Endothelial cell of umbilical vein (primary cell): Measurements from ENCODE around the gene YBX1. TPM values are rescaled to one million over a fixed set of nuclear protein-coding genes. Genes with fewer than 3 reads are reported as not detected.

Experiments used
- BruUV-seq: library from RNA; stranded (reverse); fragments of 400-500 nt; replicated peaks from 2 replicates; lab custom pipeline; 2021; lab: Mats Ljungman, UMichigan
- CTCF ChIA-PET: fragments of 300-600, 350-600 bp; sonication (Branson Sonifier 250); formaldehyde crosslinking; loops from one replicate; lab custom pipeline; 2021; ENCODE audit warnings: antibody characterized with exemption, inconsistent platforms; lab: Charles Lee
- POLR2A ChIA-PET: fragments of 300-600, 350-600 bp; sonication (Branson Sonifier 250); formaldehyde crosslinking; loops from one replicate; lab custom pipeline; 2021; ENCODE audit warnings: antibody characterized with exemption, inconsistent platforms; lab: Charles Lee
- DNase-seq: peaks from one replicate; pipeline ENCODE4 v3.0.0-alpha.2; 2011; ENCODE audit warnings: low read depth, low spot score
- FAIRE-seq: peaks from 2 replicates; lab custom pipeline; 2011; peaks lifted over from hg19 to GRCh38; lab: Jason Lieb, UNC
- H2AFZ ChIP-seq: 2 replicates; pipeline ENCODE4 v1.6.0; 2012; ENCODE audit warnings: low read depth, low read length, control low read depth, inconsistent platforms
- H3K27ac ChIP-seq: 2 replicates; pipeline ENCODE4 v1.5.1; 2011; ENCODE audit warnings: low read depth, mild to moderate bottlenecking, control low read depth, low read length, moderate library complexity; ENCODE audit not compliant: insufficient read depth
- H3K27me3 ChIP-seq, 2 experiments: 2 replicates each; pipeline versions ENCODE4 v1.6.0 to v1.6.1; 2011; ENCODE audit warnings: low read length in 2 of 2, mixed read lengths in 1 of 2; ENCODE audit not compliant: control insufficient read depth in 2 of 2, insufficient read depth in 2 of 2
- H3K36me3 ChIP-seq, 2 experiments: 2 replicates in 1 of 2; 3 replicates in 1 of 2; pipeline ENCODE4 v1.5.1; 2011; ENCODE audit warnings: low read length in 2 of 2, mild to moderate bottlenecking in 1 of 2, moderate library complexity in 1 of 2; ENCODE audit not compliant: control insufficient read depth in 2 of 2, insufficient read depth in 2 of 2; ENCODE audit errors: extremely low read depth in 1 of 2
- H3K4me1 ChIP-seq: 3 replicates; pipeline ENCODE4 v1.5.1; 2011; ENCODE audit warnings: mild to moderate bottlenecking, low read length; ENCODE audit not compliant: control insufficient read depth, insufficient read depth; ENCODE audit errors: extremely low read depth
- H3K4me2 ChIP-seq: 2 replicates; pipeline ENCODE4 v1.6.1; 2011; ENCODE audit warnings: low read length, control low read depth, mixed read lengths; ENCODE audit not compliant: insufficient read depth
- H3K4me3 ChIP-seq, 3 experiments: fragments of 200-600 bp in 1 of 3; sonication (generic), shearing (Covaris generic) in 1 of 3; replicated peaks in 1 of 3; 2 replicates each; pipeline ENCODE4 v1.5.1; 2011 to 2016; ENCODE audit warnings: control low read depth in 3 of 3, low read length in 3 of 3, mild to moderate bottlenecking in 2 of 3, inconsistent platforms in 1 of 3, low read depth in 1 of 3, moderate library complexity in 1 of 3; ENCODE audit not compliant: insufficient read depth in 1 of 3
- H3K79me2 ChIP-seq: 2 replicates; pipeline ENCODE4 v1.6.0; 2012; ENCODE audit warnings: low read length, inconsistent platforms; ENCODE audit not compliant: control insufficient read depth, insufficient read depth
- H3K9ac ChIP-seq: replicated peaks from 2 replicates; pipeline ENCODE3; 2011; ENCODE audit warnings: low read length, control low read depth; ENCODE audit not compliant: insufficient read depth; ENCODE audit errors: extremely low read depth
- H3K9me1 ChIP-seq: replicated peaks from 3 replicates; pipeline ENCODE4 v1.6.0; 2011; ENCODE audit warnings: mild to moderate bottlenecking, low read length; ENCODE audit not compliant: control insufficient read depth, insufficient read depth; ENCODE audit errors: extremely low read depth
- H3K9me3 ChIP-seq: replicated peaks from 2 replicates; pipeline ENCODE4 v1.5.1; 2012; ENCODE audit warnings: low read length, inconsistent platforms; ENCODE audit not compliant: control insufficient read depth, insufficient read depth
- H4K20me1 ChIP-seq: replicated peaks from 2 replicates; pipeline ENCODE3; 2011; ENCODE audit warnings: mild to moderate bottlenecking, low read length; ENCODE audit not compliant: control insufficient read depth, insufficient read depth; ENCODE audit errors: extremely low read depth
- CTCF ChIP-seq, 2 donors: IDR thresholded peaks; 1 replicate in 1 of 2; 2 replicates in 1 of 2; pipeline ENCODE4 v1.5.1; 2011; ENCODE audit warnings: low read length in 2 of 2, mild to moderate bottlenecking in 2 of 2, moderate library complexity in 2 of 2, control low read depth in 1 of 2, inconsistent platforms in 1 of 2, low read depth in 1 of 2; ENCODE audit not compliant: insufficient read depth in 1 of 2; ENCODE audit errors: extremely low read depth in 1 of 2
- EZH2 ChIP-seq: IDR thresholded peaks from 2 replicates; pipeline ENCODE4 v1.6.1; 2012; ENCODE audit warnings: borderline replicate concordance, low read depth, mild to moderate bottlenecking, moderate library complexity, low read length, inconsistent platforms; ENCODE audit not compliant: severe bottlenecking
- FOS ChIP-seq: IDR thresholded peaks from 2 replicates; pipeline ENCODE4 v1.6.1; 2011; ENCODE audit warnings: mild to moderate bottlenecking, low read length, moderate library complexity, borderline replicate concordance; ENCODE audit not compliant: insufficient read depth
- GATA2 ChIP-seq: IDR thresholded peaks from 2 replicates; pipeline ENCODE4 v1.7.0; 2011; ENCODE audit warnings: low read depth, mild to moderate bottlenecking, moderate library complexity, mixed read lengths, low read length; ENCODE audit not compliant: insufficient read length, insufficient read depth
- JUN ChIP-seq: IDR thresholded peaks from 2 replicates; pipeline ENCODE4 v1.6.1; 2011; ENCODE audit warnings: borderline replicate concordance, low read depth; ENCODE audit not compliant: insufficient read length, insufficient read depth
- MAX ChIP-seq: IDR thresholded peaks from 2 replicates; pipeline ENCODE4 v1.6.1; 2011; ENCODE audit not compliant: insufficient read depth, insufficient read length
- MYC ChIP-seq: IDR thresholded peaks from one replicate; pipeline ENCODE4 v1.6.1; 2011; ENCODE audit warnings: mild to moderate bottlenecking, low read depth, low read length
- POLR2A ChIP-seq: IDR thresholded peaks from 2 replicates; pipeline ENCODE4 v1.6.1; 2012; ENCODE audit warnings: low read depth, mild to moderate bottlenecking, control low read depth, low read length
- POLR2AphosphoS5 ChIP-seq: IDR thresholded peaks from 2 replicates; pipeline ENCODE4 v1.6.1; 2012; ENCODE audit warnings: low read depth, mild to moderate bottlenecking, control low read depth, low read length, moderate library complexity; ENCODE audit not compliant: insufficient read depth
- dilution Hi-C: fragments of 300-500 bp; cut with MboI; formaldehyde crosslinking; loops from one replicate; pipeline ENCODE4 v1.15.0; 2019; ENCODE audit warnings: low sequenced_read_pairs; ENCODE audit not compliant: extremely low pct_ligation_motif_present
- intact Hi-C: fragments of 100-400 bp; cut with micrococcal nuclease; formaldehyde crosslinking; loops from one replicate; pipeline ENCODE4 v1.10.0; 2022
- polyA plus RNA-seq, 4 experiments: library from polyadenylated mRNA; depleted of rRNA in 3 of 4; stranded (reverse) in 3 of 4; unstranded in 1 of 4; fragments of >200 nt; gene quantifications; 2 replicates each; pipeline versions ENCODE4 v1.2.1 to v1.2.3, GENCODE V29; 2011 to 2012; ENCODE audit warnings: missing spikeins in 1 of 4
- total RNA-seq: library from RNA; stranded (reverse); gene quantifications from 2 replicates; pipeline ENCODE4 v1.2.3, GENCODE V29; 2021

The YBX1 gene
- total and polyA plus RNA-seq, 2 donors (not counting 3 experiments of a cell fraction or from before 2014, with no cell fraction given): 430 to 783 TPM

DNA sequence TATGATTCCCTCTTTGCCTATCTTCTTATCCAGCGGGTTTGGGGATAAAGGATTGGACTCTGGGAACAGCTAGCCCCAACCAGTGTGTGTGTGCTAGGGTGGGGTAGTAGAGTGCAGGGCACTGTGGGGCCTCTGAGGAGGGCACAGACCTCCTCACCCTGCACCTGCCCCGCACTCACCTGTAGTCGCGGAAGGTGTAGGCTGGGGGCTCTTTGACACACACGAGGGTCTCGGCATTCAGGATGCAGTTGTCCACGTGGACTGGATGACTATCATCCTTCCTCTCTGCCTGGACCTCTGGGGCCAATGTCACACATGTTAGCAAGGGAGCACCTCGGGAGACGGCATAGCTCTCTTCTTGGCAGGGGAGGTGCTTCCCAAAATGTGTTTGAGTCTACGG lies 65.8 kb downstream of the YBX1 start:
- Histone ChIP-seq H3K4me1 (no peaks in the 10 kb centered on the region), H3K27ac (no peak overlapping the region), H4K20me1 (no peaks in the 10 kb centered on the region), H3K4me3 (no peak overlapping the region), H2AFZ (no peak overlapping the region), H3K9ac (no peak overlapping the region), H3K27me3 (no peaks in the 10 kb centered on the region), H3K4me2 (no peak overlapping the region), H3K9me3 (no peaks in the 10 kb centered on the region), H3K9me1 (no peaks in the 10 kb centered on the region), H3K79me2 (no peaks in the 10 kb centered on the region), H3K36me3 (peaks cover 12 to 48% of the 10 kb centered on the region in 2 experiments)
- TF ChIP-seq JUN (no peak), EZH2 (no peak), POLR2A (no peak), MAX (no peak), GATA2 (no peak), MYC (no peak), FOS (no peak), CTCF (IDR thresholded peaks at IDR 0.05; ENCODE audit: extremely low read depth in 1 of 2, insufficient read depth in 1 of 2, low read depth in 1 of 2, low read length in 2 of 2) (no peak), POLR2AphosphoS5 (no peak)
- BruUV-seq: no TSS peak
- dilution Hi-C loops (no loop called here), intact Hi-C loops (no loop called here)
- ChIA-PET CTCF (interaction anchor here (0.6 to 3.0 kb wide), 7 partner anchors 8 to 404 kb away, joined by 3 to 18 read pairs (median 8); partner anchors contain the start of gene CLDN19), POLR2A (no interaction called here)
- DNase-seq (no peak), FAIRE-seq (no peak)
